ENCODE results near the gene PEX19. TPM values are rescaled to one million over a fixed set of nuclear protein-coding genes. Genes with fewer than 3 reads are reported as not detected.

The PEX19 gene
- total RNA-seq, 2 donors from 2014 or later: 57.3 to 70.1 TPM

DNA sequence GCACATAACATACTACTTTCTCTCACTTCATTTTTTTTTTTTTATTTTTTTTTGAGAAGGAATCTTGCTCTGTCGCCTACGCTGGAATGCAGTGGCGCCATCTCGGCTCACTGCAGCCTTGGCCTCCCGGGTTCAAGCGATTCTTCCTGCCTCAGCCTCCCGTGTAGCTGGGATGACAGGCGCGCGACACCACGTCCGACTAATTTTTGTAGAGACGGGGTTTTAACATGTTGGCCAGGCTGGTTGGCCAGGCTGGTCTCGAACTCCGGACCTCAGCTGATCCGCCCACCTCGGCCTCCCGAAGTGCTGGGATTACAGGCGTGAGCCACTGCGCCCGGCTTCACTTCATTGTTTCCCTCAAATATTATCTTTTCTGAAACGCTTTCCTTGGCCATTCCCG is 573 bp upstream of the PEX19 start:
- intact Hi-C loops (cut with DNase I, micrococcal nuclease): no loop called here
- peak in 1 of 2 donors; percentile 16 for DNase-seq
- ATAC-seq: no peak

DNA sequence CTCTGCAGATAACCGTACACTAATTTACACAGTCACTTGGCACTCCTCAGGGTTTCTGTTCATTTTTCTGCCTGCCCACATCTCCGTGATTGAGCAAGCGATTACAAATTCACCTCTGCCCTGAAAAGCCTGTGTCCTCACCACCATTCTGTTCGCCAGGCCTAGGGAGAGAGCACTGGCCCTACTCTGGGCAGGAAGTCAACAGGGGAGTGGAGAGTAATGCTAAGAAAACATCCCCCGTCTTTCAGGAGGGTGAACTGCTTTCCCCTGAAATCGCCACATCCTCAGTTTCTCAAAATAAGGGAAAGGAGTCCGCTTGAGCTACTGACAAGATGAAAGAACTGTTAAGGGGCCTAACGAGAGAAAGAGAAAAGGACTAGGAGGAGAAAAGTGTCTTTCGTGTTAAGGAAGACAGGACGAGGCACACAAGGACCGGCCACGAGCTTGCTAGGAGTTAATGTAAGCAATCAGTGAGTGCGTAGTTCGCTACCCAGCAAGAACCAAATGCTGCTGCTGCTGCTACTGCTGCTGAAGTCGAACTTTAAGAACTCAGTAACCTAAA is 632 bp downstream of the PEX19 start:
- peak; percentile 30 for DNase-seq
- intact Hi-C loops (cut with DNase I, micrococcal nuclease): no loop called here

DNA sequence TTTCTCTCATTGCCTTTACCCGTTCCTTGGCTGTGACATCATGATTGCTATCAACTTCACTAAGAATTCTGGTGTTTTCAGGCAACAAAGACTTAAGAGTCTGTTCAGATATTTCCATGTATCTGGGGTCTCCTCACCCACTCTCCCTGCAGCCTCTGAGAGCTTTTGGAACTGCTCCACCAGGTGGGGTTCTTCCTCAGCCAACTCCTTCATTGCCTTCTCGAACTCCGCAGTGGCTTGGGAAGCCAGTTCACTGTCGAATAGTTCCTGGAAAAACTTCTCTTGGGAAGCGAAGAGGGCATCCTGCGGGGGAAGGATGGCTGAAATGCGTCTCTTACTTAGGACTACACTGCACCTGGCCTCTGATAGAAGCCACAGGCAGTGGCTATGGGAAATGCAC is 2.1 kb downstream of the PEX19 start:
- intact Hi-C loops (cut with DNase I, micrococcal nuclease): no loop called here
- DNase-seq (no peak), ATAC-seq (no peak)

More for the DNA sequence above, 632 bp downstream of the PEX19 start:
- peak; percentile 69 for ATAC-seq

DNA sequence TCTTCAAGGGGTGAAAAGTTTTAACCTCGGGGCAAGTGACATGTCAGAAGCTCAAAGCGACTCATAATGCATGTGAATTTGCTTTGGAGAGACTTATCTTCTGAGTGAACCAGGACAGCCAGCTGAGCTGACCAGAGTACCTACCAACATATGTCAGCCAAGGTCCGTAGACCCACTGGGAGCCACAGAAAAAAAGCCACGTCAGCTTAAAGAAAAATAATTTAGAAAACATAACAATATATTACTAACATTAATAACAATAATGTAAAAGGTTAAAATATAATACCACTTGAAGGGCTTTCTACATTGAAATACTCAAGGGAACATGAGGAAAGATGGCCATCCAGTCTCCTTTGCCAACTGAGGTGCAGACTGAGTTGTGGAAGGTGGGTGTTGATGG is 6.9 kb downstream of the PEX19 start:
- DNase-seq (no peak), ATAC-seq (no peak)
- intact Hi-C loops (cut with DNase I, micrococcal nuclease): no loop called here

DNA sequence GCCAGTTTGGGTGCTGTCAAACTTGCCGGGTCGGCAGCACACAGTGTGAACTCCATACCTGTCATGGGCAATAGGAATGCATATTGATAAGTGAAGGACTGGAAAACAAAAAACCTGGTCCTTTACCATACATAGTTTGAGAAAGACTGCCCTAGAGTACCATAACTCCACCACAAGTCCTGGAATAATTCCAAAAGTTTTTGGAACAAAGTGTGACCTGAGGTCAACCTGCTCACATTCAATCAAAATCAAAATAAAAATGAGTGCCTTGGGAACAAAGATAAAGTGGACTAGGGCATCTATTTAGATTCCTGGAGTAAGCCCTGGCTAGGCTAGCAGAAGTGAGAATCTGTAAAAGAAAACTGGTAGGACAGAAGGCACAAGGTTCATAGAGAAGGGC is 7.6 kb downstream of the PEX19 start:
- intact Hi-C loops (cut with DNase I, micrococcal nuclease): no loop called here
- no peak for DNase-seq
- ATAC-seq: no peak

DNA sequence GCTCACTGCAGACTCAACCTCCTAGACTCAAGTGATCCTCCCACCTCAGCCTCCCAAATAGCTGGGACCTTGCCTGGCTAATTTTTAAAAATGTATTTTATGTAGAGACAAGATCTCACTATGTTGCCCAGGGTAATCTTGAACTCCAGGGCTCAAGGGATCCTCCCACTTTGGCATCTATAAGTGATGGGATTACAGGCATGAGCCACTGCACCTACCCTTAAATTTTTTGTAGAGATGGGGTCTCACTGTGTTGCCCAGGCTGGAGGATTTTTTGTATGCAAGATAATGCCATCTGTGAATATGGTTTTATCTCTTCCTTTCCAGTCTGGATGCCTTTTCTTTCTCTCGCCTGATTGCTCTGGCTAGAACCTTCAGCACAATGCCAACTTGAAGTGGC is 13.9 kb downstream of the PEX19 start:
- ATAC-seq (no peak), DNase-seq (no peak)
- intact Hi-C loops (cut with DNase I, micrococcal nuclease): no loop called here

DNA sequence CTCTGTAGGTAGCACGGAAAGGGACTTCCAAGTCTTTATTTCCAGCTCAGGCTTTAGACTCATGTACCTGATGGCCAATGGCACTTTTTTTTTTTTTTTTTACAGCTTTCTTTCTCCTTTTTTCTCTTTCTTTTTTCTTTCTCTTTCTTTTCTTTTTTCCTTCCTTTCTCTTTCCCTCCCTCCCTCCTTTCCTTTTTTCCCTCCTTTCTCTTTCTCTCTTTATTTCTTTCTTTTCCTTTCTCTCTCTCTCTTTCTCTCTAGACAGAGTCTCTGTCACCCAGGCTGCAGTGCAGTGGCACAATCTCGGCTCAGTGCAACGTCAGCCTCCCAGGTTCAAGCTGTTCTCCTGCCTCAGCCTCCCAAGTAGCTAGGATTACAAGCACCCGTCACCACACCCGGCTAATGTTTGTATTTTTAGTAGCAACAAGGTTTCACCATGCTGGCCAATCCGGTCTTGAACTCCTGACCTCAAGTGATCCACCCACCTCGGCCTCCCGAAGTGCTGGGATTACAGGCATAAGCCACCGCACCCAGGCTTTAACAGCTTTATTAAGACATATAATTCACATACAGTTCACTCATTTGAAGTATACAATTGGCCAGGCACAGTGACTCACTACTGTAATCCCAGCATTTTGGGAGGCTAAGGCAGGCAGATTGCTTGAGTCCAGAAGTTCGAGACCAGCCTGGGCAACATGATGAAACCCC is 17.5 kb downstream of the PEX19 start:
- ATAC-seq (peak; percentile 68), DNase-seq (peak in 1 of 2 donors; percentile 12)
- intact Hi-C loops (cut with DNase I, micrococcal nuclease): no loop called here

DNA sequence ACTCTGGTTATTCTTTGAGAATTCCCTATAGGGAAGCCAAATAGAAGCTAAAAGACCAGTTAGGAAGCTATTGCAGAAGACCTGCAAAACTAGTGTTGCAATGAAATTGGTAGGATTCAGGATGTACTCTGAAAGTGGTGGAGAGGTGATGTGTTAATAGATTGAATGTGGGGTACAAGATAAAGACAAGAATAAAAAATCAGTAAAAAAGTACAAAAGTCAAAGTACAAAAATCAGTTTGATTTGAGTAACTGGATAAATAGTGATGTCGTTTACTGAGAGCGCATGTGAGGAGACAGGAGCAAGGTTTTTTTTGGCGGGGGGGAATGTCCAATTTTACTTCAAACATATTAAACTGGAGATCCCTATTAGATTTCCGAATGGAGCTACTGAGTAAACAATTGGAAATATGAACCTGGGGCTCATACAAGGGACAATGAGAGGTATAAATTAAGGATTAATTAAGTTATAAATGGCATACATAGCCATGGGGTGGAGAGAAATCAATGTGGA is 20.1 kb downstream of the PEX19 start:
- ATAC-seq (no peak), DNase-seq (no peak)
- intact Hi-C loops (cut with DNase I, micrococcal nuclease): no loop called here

DNA sequence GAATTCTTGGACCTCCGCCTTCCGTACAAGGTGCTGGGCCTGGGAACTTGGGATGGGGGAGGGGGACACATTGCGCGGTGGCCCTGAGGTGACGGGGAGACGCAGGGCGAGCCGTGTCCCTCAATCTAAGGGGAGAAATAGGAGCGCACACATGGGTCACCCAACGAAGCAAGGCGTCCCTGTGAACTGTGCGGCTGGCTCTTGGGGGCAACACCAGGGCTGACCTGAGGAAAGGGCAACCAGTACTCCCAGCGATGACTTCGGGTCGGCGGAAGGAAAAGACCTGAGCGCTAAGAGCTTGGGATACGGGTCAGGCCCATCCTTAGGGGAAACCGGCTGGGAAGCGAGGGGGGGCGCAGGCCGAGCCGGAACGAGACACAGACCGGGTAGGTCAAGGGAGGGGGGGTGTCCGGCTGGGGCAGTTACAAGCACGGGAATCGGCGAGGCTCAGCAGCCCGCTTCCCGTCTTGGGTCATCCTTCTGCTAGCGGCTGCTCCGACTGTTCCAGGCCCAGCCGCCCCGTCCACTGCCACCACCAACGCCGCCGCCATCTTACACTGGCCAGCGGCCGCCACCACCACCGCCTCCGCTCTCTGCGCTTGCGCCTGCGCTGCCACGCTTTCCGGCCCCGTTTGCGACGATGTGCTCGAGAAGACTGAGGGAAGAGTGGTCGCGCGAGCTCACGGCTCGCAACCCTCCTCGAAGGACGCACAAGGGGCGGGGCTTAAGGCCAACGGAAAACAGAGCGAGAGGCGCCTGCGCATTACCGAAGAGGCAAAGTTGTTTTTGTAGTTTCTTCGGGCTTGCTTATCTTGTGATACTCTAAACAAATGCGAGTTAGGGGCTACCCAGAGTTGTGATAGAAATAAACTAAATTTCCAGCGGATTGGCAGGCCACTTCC is 22.8 kb downstream of the PEX19 start, which contains the start of gene DCAF8:
Gene DCAF8, minus strand, starts transcription at position 657 of the 902 bp plus-strand sequence. CDS start 18,541 bp downstream, outside the sequence.
- peak; percentile 95 for ATAC-seq
- intact Hi-C loops (cut with DNase I, micrococcal nuclease): no loop called here
- DNase-seq: peak; percentile 99

DNA sequence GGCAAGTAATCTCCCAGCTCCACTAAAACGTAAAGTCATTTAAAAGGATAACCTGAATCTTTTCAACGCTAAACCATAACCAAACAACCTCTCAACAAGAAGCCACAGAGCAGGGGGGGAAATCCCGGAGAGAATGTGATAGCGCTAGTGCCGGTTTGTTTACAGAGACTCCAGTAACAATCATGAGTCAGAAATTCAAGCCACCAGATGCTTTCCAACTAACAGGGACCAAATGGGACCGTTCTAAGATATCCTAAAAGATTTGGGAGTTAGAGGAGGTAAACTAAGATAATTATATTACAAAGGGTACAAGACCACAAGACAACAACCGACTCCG is 23.4 kb downstream of the PEX19 start:
- peak; percentile 47 to 55 for DNase-seq
- intact Hi-C loops (cut with DNase I, micrococcal nuclease): no loop called here
- peak; percentile 51 for ATAC-seq

DNA sequence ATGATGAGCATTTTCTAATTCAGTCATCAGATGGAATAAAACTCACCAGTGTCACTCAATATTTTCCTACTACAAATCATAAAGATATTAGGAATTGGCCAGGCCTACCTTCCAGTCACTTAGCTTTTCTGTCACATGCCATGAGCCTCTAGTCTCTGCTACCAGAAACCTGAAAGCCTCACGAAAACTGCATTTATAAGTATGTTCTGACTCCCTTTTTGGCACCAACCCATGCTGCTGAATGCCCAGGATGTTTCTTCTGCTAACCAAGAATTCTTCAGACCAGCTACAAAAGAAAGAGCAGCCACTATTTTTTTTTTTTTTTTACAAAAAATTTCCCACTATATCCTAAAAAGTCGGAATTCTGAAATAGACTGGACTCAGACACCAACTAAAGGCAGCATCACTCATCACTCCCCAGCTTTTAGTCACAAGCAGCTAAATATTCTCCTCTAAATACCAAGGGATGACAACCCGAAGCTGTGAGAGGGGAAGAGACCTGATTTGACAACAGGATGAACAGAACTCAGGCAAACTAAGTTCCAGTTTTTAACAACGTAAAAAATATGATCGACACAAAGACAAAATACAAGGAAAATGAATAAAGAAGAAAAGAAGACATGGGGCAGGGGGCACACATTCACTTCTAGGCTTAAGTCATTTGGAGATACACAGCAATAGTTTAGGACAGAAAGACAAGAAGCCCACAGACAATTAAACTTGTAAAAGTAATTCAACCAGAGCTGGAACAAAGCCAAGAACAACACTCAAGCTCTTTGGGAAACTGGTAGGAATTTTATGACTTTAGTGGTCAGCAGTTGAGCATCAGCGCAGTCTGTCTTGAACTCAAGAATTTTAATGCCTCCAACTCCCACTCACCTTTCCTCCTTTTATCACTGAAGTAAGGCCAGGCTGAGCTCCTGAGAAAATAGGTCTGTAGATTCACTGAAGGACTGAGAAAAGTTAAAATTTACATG is 24.2 kb downstream of the PEX19 start:
- no peak for ATAC-seq
- DNase-seq: no peak
- intact Hi-C loops (cut with DNase I, micrococcal nuclease): no loop called here

DNA sequence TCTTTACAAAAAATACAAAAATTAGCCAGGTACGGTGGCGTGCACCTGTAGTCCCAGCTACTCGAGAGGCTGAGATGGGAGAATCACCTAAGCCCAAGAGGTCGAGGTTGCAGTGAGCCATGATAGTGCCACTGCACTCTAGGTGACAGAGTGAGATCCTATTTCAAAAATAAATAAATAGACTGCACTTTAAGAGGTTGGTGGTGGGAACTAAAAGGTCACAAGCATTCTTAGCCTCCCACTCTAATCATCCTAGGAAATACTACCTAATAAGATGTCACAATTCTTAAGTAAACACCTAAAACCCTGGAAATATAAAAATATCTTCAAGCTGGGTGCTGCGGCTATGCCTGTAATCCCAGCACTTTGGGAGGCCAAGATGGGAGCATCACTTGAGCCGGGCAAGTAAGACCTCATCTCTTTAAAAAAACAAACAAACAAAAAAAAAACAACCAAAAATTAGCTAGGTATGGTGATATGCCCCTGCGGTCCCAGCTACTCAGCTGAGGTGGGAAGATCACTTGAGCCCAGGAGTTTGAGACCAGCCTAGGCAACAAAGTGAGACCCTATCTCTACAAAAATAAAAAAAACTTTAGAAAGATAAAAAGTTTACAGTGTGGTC is 26.6 kb downstream of the PEX19 start:
- DNase-seq: no peak
- intact Hi-C loops (cut with DNase I, micrococcal nuclease): loop anchor here in 1 of 2 donors (10.0 kb wide), 1 partner anchor 153 kb away; no protein-coding TSS in a partner anchor
- ATAC-seq: no peak

DNA sequence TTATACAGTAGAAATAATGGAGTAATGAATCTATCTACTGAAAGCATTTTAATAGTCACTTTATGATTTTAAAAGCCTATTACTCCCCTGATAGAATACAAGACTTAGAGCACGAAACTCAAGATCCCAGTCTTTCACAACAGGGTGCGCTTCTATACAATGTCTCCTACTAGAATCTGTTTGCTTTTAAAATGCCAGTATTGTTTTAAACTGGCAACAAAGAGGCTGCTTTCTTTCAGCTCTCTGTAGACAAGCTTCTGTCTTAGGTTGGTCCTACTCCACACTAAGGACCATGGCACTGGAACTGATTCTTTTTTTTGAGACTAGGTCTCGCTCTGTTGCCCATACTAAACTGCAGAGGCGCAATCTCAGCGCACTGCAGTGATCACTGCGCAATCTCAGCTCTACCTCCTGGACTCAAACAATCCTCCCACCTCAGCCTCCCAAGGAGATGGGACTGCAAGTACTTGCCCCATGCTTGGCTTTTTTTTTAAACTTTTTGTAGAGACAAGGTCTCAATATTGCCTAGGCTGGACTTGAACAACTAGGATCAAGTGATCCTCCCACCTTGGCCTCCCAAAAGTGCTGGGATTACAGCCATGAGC is 27.4 kb downstream of the PEX19 start:
- DNase-seq (no peak), ATAC-seq (no peak)
- intact Hi-C loops (cut with DNase I, micrococcal nuclease): loop anchor here in 1 of 2 donors (10.0 kb wide), 1 partner anchor 153 kb away; no protein-coding TSS in a partner anchor

DNA sequence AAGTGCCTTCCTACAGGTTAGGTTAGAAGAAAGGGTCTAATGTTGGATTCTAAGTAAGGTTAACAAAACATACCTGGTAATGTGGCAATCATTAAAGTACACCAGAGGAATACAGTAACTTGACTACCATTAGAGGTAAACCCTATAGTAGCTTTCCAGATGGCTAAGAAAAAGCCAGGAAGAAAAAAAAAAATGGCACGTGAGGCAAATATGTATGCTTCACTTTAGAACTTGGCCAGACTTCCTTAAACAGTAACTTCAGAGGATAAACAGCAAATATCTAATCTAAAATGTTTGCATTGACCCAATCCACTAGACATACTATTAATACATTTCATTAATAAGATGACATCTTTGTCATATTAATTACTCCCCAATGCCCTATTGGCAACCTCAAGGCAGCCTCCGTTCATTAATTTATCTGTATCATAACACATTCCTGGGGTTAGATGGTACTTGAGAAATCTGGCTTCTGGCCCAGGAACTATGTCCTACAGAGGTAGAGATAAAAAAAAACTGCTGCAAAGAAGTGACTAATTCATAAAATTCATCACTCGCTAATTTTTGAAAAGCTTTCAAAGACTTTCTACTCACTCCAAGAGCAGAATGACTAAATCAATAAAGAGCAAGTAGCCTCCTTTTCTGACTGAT is 28.4 kb downstream of the PEX19 start:
- ATAC-seq (no peak), DNase-seq (no peak)
- intact Hi-C loops (cut with DNase I, micrococcal nuclease): loop anchor here in 1 of 2 donors (10.0 kb wide), 1 partner anchor 152 kb away; no protein-coding TSS in a partner anchor

DNA sequence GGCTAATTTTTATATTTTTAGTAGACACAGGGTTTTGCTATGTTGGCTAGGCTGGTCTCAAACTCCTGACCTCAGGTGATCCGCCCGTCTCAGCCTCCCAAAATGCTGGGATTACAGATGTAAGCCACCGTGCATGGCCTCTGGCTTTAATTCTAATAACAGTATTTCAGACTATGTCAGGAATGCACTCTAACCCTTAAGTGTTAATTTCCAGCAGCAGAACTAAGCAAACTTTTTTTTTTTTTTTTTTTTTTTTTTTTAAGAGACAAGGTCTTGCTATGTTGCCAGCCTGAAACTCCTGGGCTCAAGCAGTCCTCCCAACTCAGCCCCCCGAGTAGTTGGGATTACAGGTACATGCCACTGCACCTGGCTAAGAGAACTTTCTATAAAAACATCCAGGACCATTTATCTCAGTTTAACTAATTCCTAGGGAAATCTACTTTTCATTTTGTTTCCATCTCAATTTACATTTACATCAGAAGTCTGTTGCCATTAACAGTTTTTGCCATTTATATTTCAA is 29.1 kb downstream of the PEX19 start:
- intact Hi-C loops (cut with DNase I, micrococcal nuclease): loop anchor here in 1 of 2 donors (10.0 kb wide), 1 partner anchor 151 kb away; no protein-coding TSS in a partner anchor
- ATAC-seq: no peak
- DNase-seq: no peak

DNA sequence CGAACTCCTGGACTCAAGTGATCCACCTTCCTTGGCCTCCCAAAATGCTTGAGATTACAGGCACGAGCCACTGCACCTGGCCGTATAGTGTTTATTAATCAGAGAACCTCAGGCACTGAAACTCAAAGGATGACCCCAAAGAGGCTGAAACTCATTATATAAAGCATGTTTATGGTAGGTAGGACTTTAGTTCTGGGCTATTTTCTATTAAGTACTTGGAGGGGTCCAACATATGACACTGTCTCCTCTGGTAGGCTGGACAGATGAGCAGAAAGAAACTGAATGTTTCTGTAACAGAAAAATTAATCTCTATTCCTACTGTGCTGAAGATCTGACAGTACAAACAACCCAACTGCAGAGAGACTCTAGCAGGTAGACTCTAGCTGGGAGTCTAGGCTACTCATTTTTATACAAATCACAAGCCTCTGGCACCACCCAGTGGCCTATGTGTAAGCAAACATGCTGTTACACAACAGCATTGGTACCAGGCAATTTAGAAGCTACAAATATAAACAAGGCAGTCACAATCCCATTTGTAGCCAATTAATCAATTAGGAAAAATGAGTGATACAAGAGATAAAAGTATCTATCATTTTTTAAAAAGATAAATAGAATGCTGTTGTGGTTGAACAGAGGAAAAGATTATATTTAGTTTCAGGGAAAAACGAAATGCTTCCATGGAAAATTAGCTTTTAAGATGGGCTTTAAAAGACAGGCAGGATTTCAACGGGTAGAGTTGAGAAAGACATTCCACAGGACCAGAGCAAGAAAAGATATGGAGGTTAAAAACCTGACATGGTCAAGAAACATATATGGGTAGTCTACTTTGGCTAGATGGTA is 33.0 kb downstream of the PEX19 start:
- intact Hi-C loops (cut with DNase I, micrococcal nuclease): loop anchor here in 1 of 2 donors (10.0 kb wide), 1 partner anchor 147 kb away; no protein-coding TSS in a partner anchor
- ATAC-seq (peak; percentile 99), DNase-seq (peak; percentile 48 to 66)

Data from left colon (tissue), 2 donors.